HepG2 (cell line): Measurements from ENCODE around the gene CDH1. TPM values are rescaled to one million over a fixed set of nuclear protein-coding genes. Genes with fewer than 3 reads are reported as not detected.

Source experiments
- ASH2L ChIP-seq: fragments of 300-600, 200-600 bp; sonication (generic); IDR thresholded peaks from 2 replicates; pipeline ENCODE4 v1.7.0; 2017; ENCODE audit warnings: low read depth, mild to moderate bottlenecking, moderate library complexity, mixed read lengths, low read length; ENCODE audit not compliant: insufficient read length
- CEBPG ChIP-seq: IDR thresholded peaks from 2 replicates; pipeline ENCODE4 v1.6.1; 2016
- FUBP1 ChIP-seq: sonication (generic); formaldehyde crosslinking; IDR thresholded peaks from 2 replicates; pipeline ENCODE4 v1.5.1; 2020; ENCODE audit warnings: missing genetic modification reagents, mild to moderate bottlenecking, borderline replicate concordance
- GLMP ChIP-seq: sonication (generic); formaldehyde crosslinking; IDR thresholded peaks from 2 replicates; pipeline ENCODE4 v1.9.0; 2021; ENCODE audit warnings: missing genetic modification reagents, mild to moderate bottlenecking, borderline replicate concordance
- HHEX ChIP-seq: IDR thresholded peaks from 2 replicates; pipeline ENCODE4 v1.6.1; 2016; ENCODE audit warnings: control low read depth
- ONECUT2 ChIP-seq: sonication (generic); formaldehyde crosslinking; IDR thresholded peaks from 2 replicates; pipeline ENCODE4 v1.4.0; 2020; ENCODE audit warnings: missing genetic modification reagents
- PHF8 ChIP-seq: sonication (generic); formaldehyde crosslinking; IDR thresholded peaks from 2 replicates; pipeline ENCODE4 v1.5.0; 2020; ENCODE audit warnings: missing genetic modification reagents
- PRDM4 ChIP-seq: sonication (generic); formaldehyde crosslinking; IDR thresholded peaks from 2 replicates; pipeline ENCODE4 v1.9.0; 2021; ENCODE audit warnings: missing genetic modification reagents, borderline replicate concordance
- RARG ChIP-seq: sonication (generic); formaldehyde crosslinking; IDR thresholded peaks from 2 replicates; pipeline ENCODE4 v1.4.0; 2020; ENCODE audit warnings: low read depth, mild to moderate bottlenecking, missing genetic modification reagents
- RBM22 ChIP-seq: fragments of 200-400 bp; formaldehyde crosslinking; optimal IDR thresholded peaks from 2 replicates; pipeline ENCODE3; 2017; ENCODE audit warnings: mild to moderate bottlenecking, low read length, moderate library complexity
- REXO4 ChIP-seq: sonication (generic); formaldehyde crosslinking; IDR thresholded peaks from 2 replicates; pipeline ENCODE4 v1.8.0; 2022; ENCODE audit warnings: missing genetic modification reagents, mild to moderate bottlenecking, borderline replicate concordance
- XRCC5 ChIP-seq: fragments of 200-400 bp; formaldehyde crosslinking; optimal IDR thresholded peaks from 2 replicates; pipeline ENCODE3; 2017; ENCODE audit warnings: mild to moderate bottlenecking, low read length
- ZHX2 ChIP-seq, 2 experiments: sonication (generic) in 1 of 2; formaldehyde crosslinking in 1 of 2; IDR thresholded peaks; 2 replicates each; pipeline versions ENCODE4 v1.6.1 to v1.9.0; 2014 to 2022; ENCODE audit warnings: antibody characterized with exemption in 1 of 2, borderline replicate concordance in 1 of 2, inconsistent platforms in 1 of 2, low read depth in 1 of 2, missing genetic modification reagents in 1 of 2
- ZMYM4 ChIP-seq: sonication (generic); formaldehyde crosslinking; IDR thresholded peaks from 2 replicates; pipeline ENCODE4 v1.8.1; 2023; ENCODE audit warnings: mild to moderate bottlenecking, missing genetic modification reagents
- ZNF761 ChIP-seq: sonication (generic); formaldehyde crosslinking; conservative IDR thresholded peaks from 2 replicates; pipeline ENCODE4 v1.4.0; 2020; ENCODE audit warnings: mild to moderate bottlenecking, missing genetic modification reagents
- polyA plus RNA-seq, 8 experiments: library from polyadenylated mRNA; depleted of rRNA in 3 of 8; stranded (reverse) in 7 of 8; unstranded in 1 of 8; fragments of >200 nt; fragmentation: Illumina TruSeq in 4 of 8; extraction: Trizol in 4 of 8; gene quantifications; 2 replicates each; pipeline versions ENCODE4 v1.2.1 to v1.2.3, GENCODE V29; 2011 to 2016; ENCODE audit warnings: low read depth in 4 of 8, missing spikeins in 1 of 8, mixed read lengths in 1 of 8; ENCODE audit not compliant: insufficient read depth in 1 of 8
- total RNA-seq, 5 experiments: library from RNA; depleted of rRNA; stranded (reverse); fragments of >200 nt; fragmentation: Illumina TruSeq; extraction: Trizol; gene quantifications; 2 replicates each; pipeline ENCODE4 v1.2.3, GENCODE V29; 2016; ENCODE audit warnings: low read depth in 1 of 5

CDH1 gene
- total and polyA plus RNA-seq, 2 of the 13 experiments (the other 11 are each of a cell fraction or from before 2014, with no cell fraction given) = 0.95 to 9.8 TPM

GRCh38 chr16:68792465-68793324 lies 55.6 kb downstream of the CDH1 start (continued):
- no peak for TF ChIP-seq FUBP1 (CRISPR knock-in tag)
- no peak for TF ChIP-seq ZHX2 (IDR thresholded peaks at IDR 0.05; ENCODE audit: low read depth)
- peak; percentile 92; the same call in 1 of the 2 replicates for TF ChIP-seq ZHX2 (CRISPR knock-in tag; IDR thresholded peaks at IDR 0.05; ENCODE audit: borderline replicate concordance)
- TF ChIP-seq PHF8 (CRISPR knock-in tag) = peak; percentile 20; the same call in 1 of the 2 replicates
- peak; percentile 16; the same call in 1 of the 2 replicates for TF ChIP-seq ZNF761 (CRISPR knock-in tag)
- peak; percentile 75; the same call in 1 of the 2 replicates for TF ChIP-seq HHEX (CRISPR knock-in tag)
- TF ChIP-seq XRCC5 = peak; percentile 57
- no peak for TF ChIP-seq RBM22
- no peak for TF ChIP-seq REXO4 (CRISPR knock-in tag)
- peak; percentile 84 for TF ChIP-seq CEBPG (CRISPR knock-in tag)
- peak; percentile 100 for TF ChIP-seq ASH2L
- no peak for TF ChIP-seq RARG
- no peak for TF ChIP-seq GLMP (CRISPR knock-in tag)
- TF ChIP-seq ZMYM4 = peak; percentile 58
- TF ChIP-seq PRDM4 (CRISPR knock-in tag) = no peak
- TF ChIP-seq ONECUT2 = peak; percentile 52; the same call in 1 of the 2 replicates
